Measurements from ENCODE around the gene NRXN2.
"Not testable (repeated sequence)": the region's sequence is repeated elsewhere in the genome, so short reads cannot be mapped to it uniquely, and the experiment has no call there.

NRXN2 gene

GRCh38 chr11:64667154-64667745, 55.7 kb downstream of the NRXN2 start:
- DNase-seq, result no peak

- DNase-seq, result peak; percentile 65
Observed at GRCh38 chr11:64665411-64665821, 57.6 kb downstream of the NRXN2 start.

GRCh38 chr11:64664236-64664870, 58.6 kb downstream of the NRXN2 start:
- DNase-seq, result not testable (repeated sequence)

- DNase-seq, result no peak
Observed at GRCh38 chr11:64663656-64664055, 59.3 kb downstream of the NRXN2 start.

- no peak for DNase-seq
Observed at GRCh38 chr11:64661614-64662013, 61.4 kb downstream of the NRXN2 start.

- no peak for DNase-seq
Observed at GRCh38 chr11:64661146-64661545, 61.9 kb downstream of the NRXN2 start.

- no peak for DNase-seq
Observed at GRCh38 chr11:64660706-64661105, 62.3 kb downstream of the NRXN2 start.

- DNase-seq, result no peak
Observed at GRCh38 chr11:64660205-64660604, 62.8 kb downstream of the NRXN2 start.

- DNase-seq, result no peak
Observed at GRCh38 chr11:64659417-64660144, 63.4 kb downstream of the NRXN2 start.

GRCh38 chr11:64658265-64658664, 64.7 kb downstream of the NRXN2 start:
- DNase-seq, result no peak

GRCh38 chr11:64656862-64657261, 66.1 kb downstream of the NRXN2 start:
- DNase-seq, result no peak

- no peak for DNase-seq
Observed at GRCh38 chr11:64655941-64656601, 66.9 kb downstream of the NRXN2 start.

- no peak for DNase-seq
Observed at GRCh38 chr11:64654958-64655541, 67.9 kb downstream of the NRXN2 start.

- DNase-seq, result no peak
Observed at GRCh38 chr11:64654439-64654838, 68.6 kb downstream of the NRXN2 start.

- no peak for DNase-seq
Observed at GRCh38 chr11:64653388-64653973, 69.5 kb downstream of the NRXN2 start.

GRCh38 chr11:64652586-64653387, 70.2 kb downstream of the NRXN2 start:
- peak; percentile 96 for DNase-seq

GRCh38 chr11:64650923-64651523, 72.0 kb downstream of the NRXN2 start:
- no peak for DNase-seq

- peak; percentile 78 for DNase-seq
Observed at GRCh38 chr11:64649291-64649697, 73.7 kb downstream of the NRXN2 start.

- DNase-seq, result no peak
Observed at GRCh38 chr11:64648551-64648950, 74.4 kb downstream of the NRXN2 start.

GRCh38 chr11:64647019-64647779, 75.8 kb downstream of the NRXN2 start:
- DNase-seq, result peak; percentile 41
